AG09309 (cell line): ENCODE results near the gene BCAS1.

ENCODE experiments used
- DNase-seq: peaks from one replicate; pipeline ENCODE4 v3.0.0-alpha.2; 2010; ENCODE audit warnings: low read depth
- H3K4me3 ChIP-seq: 2 replicates; pipeline ENCODE4 v1.5.1; 2011; ENCODE audit warnings: mild to moderate bottlenecking, low read depth, low read length, moderate library complexity; ENCODE audit not compliant: control insufficient read depth
- TF ChIP-seq, protein P1 (sequence below): IDR thresholded peaks from 2 replicates; pipeline ENCODE4 v1.5.1; 2011; ENCODE audit warnings: mild to moderate bottlenecking, low read depth, low read length, inconsistent platforms; ENCODE audit not compliant: insufficient read depth, control insufficient read depth; ENCODE audit errors: missing control alignments

BCAS1 gene

GRCh38 chr20:53897884-53898555, 172.4 kb downstream of the BCAS1 start:
- DNase-seq, result no peak
- H3K4me3 ChIP-seq, result no peak overlapping the region
- TF ChIP-seq, protein P1, sequence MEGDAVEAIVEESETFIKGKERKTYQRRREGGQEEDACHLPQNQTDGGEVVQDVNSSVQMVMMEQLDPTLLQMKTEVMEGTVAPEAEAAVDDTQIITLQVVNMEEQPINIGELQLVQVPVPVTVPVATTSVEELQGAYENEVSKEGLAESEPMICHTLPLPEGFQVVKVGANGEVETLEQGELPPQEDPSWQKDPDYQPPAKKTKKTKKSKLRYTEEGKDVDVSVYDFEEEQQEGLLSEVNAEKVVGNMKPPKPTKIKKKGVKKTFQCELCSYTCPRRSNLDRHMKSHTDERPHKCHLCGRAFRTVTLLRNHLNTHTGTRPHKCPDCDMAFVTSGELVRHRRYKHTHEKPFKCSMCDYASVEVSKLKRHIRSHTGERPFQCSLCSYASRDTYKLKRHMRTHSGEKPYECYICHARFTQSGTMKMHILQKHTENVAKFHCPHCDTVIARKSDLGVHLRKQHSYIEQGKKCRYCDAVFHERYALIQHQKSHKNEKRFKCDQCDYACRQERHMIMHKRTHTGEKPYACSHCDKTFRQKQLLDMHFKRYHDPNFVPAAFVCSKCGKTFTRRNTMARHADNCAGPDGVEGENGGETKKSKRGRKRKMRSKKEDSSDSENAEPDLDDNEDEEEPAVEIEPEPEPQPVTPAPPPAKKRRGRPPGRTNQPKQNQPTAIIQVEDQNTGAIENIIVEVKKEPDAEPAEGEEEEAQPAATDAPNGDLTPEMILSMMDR, result no peak

GRCh38 chr20:53896647-53897046, 173.7 kb downstream of the BCAS1 start:
- DNase-seq, result no peak
- TF ChIP-seq, protein P1, result no peak
- H3K4me3 ChIP-seq, result no peak overlapping the region

GRCh38 chr20:53896041-53896440, 174.4 kb downstream of the BCAS1 start:
- H3K4me3 ChIP-seq, result no peak overlapping the region
- DNase-seq, result no peak
- TF ChIP-seq, protein P1, result no peak

GRCh38 chr20:53895385-53895755, 175.0 kb downstream of the BCAS1 start:
- DNase-seq, result no peak
- TF ChIP-seq, protein P1, result no peak
- no peak overlapping the region for H3K4me3 ChIP-seq

- H3K4me3 ChIP-seq, result no peak overlapping the region
Measured at GRCh38 chr20:53894707-53895384, 175.5 kb downstream of the BCAS1 start.

More at GRCh38 chr20:53894707-53895384, 175.5 kb downstream of the BCAS1 start:
- DNase-seq, result no peak
- TF ChIP-seq, protein P1, result no peak
